GM10248 (cell line): ENCODE measurements around the gene TRERF1.

Source experiments
- CTCF ChIA-PET: fragments of 300-600 bp; sonication (Branson Sonifier 250); formaldehyde crosslinking; extraction: SDS; loops from one replicate; lab custom pipeline; 2021; ENCODE audit warnings: antibody characterized with exemption; lab: Yijun Ruan, JAX
- POLR2A ChIA-PET: fragments of 350-650 bp; sonication (Branson Sonifier 250); formaldehyde crosslinking; extraction: SDS; loops from one replicate; lab custom pipeline; 2020; ENCODE audit warnings: antibody characterized with exemption; lab: Yijun Ruan, JAX
- DNase-seq: peaks from one replicate; pipeline ENCODE4 v3.0.0; 2012; ENCODE audit errors: extremely low spot score
- CTCF ChIP-seq: IDR thresholded peaks from 2 replicates; pipeline ENCODE4 v1.5.1; 2012; ENCODE audit warnings: mild to moderate bottlenecking, low read depth; ENCODE audit errors: extremely low read depth, missing control alignments, control extremely low read depth

The TRERF1 gene

GRCh38 chr6:42322676-42323075 is 129.1 kb downstream of the TRERF1 start:
- DNase-seq: no peak
- ChIA-PET CTCF (no interaction called here), POLR2A (no interaction called here)
- no peak for TF ChIP-seq CTCF

GRCh38 chr6:42321976-42322375 is 129.8 kb downstream of the TRERF1 start:
- no peak for DNase-seq
- no peak for TF ChIP-seq CTCF
- ChIA-PET POLR2A (no interaction called here), CTCF (no interaction called here)

GRCh38 chr6:42320762-42321161 is 131.0 kb downstream of the TRERF1 start:
- ChIA-PET POLR2A (no interaction called here), CTCF (interaction anchor here (0.9 kb wide), 1 partner anchor 14 kb away, joined by 3 read pairs; no protein-coding TSS in a partner anchor)
- DNase-seq: no peak
- no peak for TF ChIP-seq CTCF

GRCh38 chr6:42318480-42318879 is 133.2 kb downstream of the TRERF1 start:
- ChIA-PET POLR2A (no interaction called here), CTCF (interaction anchor here (0.8 to 1.3 kb wide), 3 partner anchors 10 to 229 kb away, joined by 3 to 6 read pairs (median 5); no protein-coding TSS in a partner anchor)
- no peak for DNase-seq
- TF ChIP-seq CTCF: no peak

GRCh38 chr6:42316981-42317380 is 134.7 kb downstream of the TRERF1 start:
- CTCF ChIA-PET: interaction anchor here (1.1 to 1.7 kb wide), 4 partner anchors 14 to 231 kb away, joined by 3 to 8 read pairs (median 4); no protein-coding TSS in a partner anchor
- TF ChIP-seq CTCF: no peak

GRCh38 chr6:42315991-42316970 is 135.4 kb downstream of the TRERF1 start:
- POLR2A ChIA-PET: no interaction called here
- DNase-seq: peak; percentile 50

More at GRCh38 chr6:42316981-42317380, 134.7 kb downstream of the TRERF1 start:
- POLR2A ChIA-PET: no interaction called here
- DNase-seq: no peak

More at GRCh38 chr6:42315991-42316970, 135.4 kb downstream of the TRERF1 start:
- CTCF ChIA-PET: interaction anchor here (1.0 to 2.4 kb wide), 6 partner anchors 14 to 232 kb away, joined by 3 to 10 read pairs (median 4); no protein-coding TSS in a partner anchor
- no peak for TF ChIP-seq CTCF
